ENCODE measurements around the gene ANGPTL7. TPM values are rescaled to one million over a fixed set of nuclear protein-coding genes. Genes with fewer than 3 reads are reported as not detected.

ANGPTL7 gene
- total RNA-seq, 1 donor from 2014 or later = not detected

DNA sequence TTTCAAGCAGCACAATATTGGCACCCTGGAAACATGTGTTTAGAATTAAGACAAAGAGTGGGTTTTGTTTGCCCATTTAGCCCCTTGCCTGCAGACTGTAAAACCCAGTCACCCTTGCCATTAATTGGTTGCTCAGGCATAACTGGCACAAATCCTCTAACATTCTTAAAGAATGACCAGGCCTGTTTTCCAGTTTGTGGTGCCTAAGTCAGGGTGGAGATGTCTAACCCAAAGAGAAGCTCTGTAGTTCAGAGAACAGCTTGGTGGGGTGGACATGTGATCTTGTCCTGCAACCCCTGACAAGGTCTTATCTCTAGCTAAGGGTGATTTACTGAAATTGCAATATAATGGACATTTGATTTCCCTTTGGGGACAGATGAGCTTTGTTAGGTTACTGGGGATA lies 8.8 kb upstream of the ANGPTL7 start:
- no peaks in the 10 kb centered on the region for H3K9me3 Mint-ChIP-seq
- peaks cover 20% of the 10 kb centered on the region for H3K36me3 Mint-ChIP-seq
- H3K27ac Mint-ChIP-seq = no peak overlapping the region
- peaks cover 8% of the 10 kb centered on the region for H3K4me1 Mint-ChIP-seq
- no peak overlapping the region for H3K4me3 Mint-ChIP-seq
- TF ChIP-seq, protein P1, sequence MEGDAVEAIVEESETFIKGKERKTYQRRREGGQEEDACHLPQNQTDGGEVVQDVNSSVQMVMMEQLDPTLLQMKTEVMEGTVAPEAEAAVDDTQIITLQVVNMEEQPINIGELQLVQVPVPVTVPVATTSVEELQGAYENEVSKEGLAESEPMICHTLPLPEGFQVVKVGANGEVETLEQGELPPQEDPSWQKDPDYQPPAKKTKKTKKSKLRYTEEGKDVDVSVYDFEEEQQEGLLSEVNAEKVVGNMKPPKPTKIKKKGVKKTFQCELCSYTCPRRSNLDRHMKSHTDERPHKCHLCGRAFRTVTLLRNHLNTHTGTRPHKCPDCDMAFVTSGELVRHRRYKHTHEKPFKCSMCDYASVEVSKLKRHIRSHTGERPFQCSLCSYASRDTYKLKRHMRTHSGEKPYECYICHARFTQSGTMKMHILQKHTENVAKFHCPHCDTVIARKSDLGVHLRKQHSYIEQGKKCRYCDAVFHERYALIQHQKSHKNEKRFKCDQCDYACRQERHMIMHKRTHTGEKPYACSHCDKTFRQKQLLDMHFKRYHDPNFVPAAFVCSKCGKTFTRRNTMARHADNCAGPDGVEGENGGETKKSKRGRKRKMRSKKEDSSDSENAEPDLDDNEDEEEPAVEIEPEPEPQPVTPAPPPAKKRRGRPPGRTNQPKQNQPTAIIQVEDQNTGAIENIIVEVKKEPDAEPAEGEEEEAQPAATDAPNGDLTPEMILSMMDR (IDR thresholded peaks at IDR 0.05; ENCODE audit: unreplicated experiment) = no peak
- H3K27me3 Mint-ChIP-seq (ENCODE audit: low read depth) = no peaks in the 10 kb centered on the region
- no peak for DNase-seq (ENCODE audit: low spot score in 2 of 2, unreplicated experiment in 2 of 2)

DNA sequence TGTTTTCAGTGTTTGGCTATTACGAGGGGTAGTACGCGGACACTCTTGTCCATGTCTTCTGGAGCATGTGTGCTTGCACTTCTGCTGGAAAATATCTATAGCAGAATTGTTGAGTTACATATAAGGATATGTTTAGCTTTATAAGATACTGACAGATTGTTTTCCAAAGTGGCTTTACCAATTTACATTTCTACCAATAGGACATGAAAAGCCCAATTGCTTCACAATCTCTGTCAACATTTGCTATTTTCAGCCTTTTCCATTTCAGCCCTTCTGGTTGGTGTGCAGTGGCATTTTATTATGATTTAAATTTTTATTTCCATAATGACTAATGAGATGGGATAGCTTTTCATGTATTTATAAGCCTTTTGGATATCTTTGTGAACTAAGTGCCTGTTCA lies 6.3 kb upstream of the ANGPTL7 start:
- Mint-ChIP-seq H3K9me3 (no peaks in the 10 kb centered on the region), H3K4me1 (peaks cover 8% of the 10 kb centered on the region), H3K36me3 (peaks cover 19% of the 10 kb centered on the region), H3K27me3 (ENCODE audit: low read depth) (no peaks in the 10 kb centered on the region), H3K27ac (no peak overlapping the region), H3K4me3 (no peak overlapping the region)
- no peak for DNase-seq (ENCODE audit: low spot score in 2 of 2, unreplicated experiment in 2 of 2)
- TF ChIP-seq, protein P1 (IDR thresholded peaks at IDR 0.05; ENCODE audit: unreplicated experiment) = no peak

DNA sequence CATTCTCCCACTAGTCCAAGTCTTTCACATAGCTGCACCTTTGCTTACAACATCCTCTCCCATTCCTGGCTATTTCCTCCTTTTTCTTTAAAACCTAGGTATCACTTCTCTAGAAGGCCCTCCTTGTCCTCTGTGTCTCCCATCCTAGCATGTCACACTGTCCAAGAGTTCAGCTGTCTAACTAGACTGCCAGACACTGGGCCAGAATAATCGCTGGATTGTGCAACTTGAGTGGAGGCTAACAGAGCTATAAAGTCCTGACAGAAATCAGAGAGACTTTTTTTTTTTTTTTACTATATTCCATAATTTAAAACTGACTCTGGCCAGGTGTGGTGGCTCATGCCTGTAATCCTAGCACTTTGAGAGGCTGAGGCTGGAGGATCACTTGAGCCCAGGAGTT lies 4.2 kb upstream of the ANGPTL7 start:
- TF ChIP-seq, protein P1 (IDR thresholded peaks at IDR 0.05; ENCODE audit: unreplicated experiment) = no peak
- Mint-ChIP-seq H3K9me3 (no peaks in the 10 kb centered on the region), H3K27ac (no peak overlapping the region), H3K4me3 (no peak overlapping the region), H3K36me3 (peaks cover 19% of the 10 kb centered on the region), H3K4me1 (no peaks in the 10 kb centered on the region), H3K27me3 (ENCODE audit: low read depth) (no peaks in the 10 kb centered on the region)
- no peak for DNase-seq (ENCODE audit: low spot score in 2 of 2, unreplicated experiment in 2 of 2)

DNA sequence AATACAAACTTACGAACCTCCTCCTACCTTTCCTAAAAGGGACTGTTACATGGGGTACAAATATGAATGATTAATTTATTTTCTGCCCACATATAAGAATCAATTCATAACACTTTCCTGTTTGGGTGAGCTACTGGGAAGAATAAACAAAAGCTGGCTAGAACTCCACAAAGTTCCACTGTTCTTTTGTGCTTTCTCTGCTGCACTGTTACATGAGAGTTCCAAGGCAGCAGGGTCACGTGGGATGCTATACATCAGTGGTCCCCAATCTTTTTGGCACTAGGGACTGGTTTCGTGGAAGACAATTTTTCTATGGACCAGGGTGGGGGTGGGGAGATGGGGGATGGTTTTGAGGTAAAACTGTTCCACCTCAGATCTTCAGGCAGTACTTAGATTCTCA lies 2.2 kb upstream of the ANGPTL7 start:
- Mint-ChIP-seq H3K36me3 (peaks cover 22% of the 10 kb centered on the region), H3K4me3 (no peak overlapping the region), H3K4me1 (no peaks in the 10 kb centered on the region), H3K9me3 (no peaks in the 10 kb centered on the region), H3K27ac (no peak overlapping the region), H3K27me3 (ENCODE audit: low read depth) (no peaks in the 10 kb centered on the region)
- DNase-seq (ENCODE audit: low spot score in 2 of 2, unreplicated experiment in 2 of 2) = no peak
- TF ChIP-seq, protein P1 (IDR thresholded peaks at IDR 0.05; ENCODE audit: unreplicated experiment) = no peak

DNA sequence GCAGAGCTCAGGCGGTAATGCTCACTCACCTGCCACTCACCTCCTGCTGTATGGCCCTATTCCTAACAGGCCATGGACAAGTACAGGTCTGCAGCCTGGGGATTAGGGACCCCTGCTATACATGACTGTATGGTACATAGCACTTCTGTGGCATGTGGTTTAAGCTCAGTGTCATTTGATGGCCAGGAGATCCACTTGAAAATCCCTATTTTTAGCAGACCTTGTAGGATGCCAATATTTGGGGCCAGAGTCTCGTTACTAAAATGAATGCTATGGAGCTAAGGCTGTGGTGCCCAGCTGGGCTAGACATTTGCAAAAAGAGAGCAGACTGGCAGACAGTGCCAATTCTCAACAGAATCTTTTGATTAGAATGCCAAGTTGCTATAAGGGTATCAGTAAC lies 1.7 kb upstream of the ANGPTL7 start:
- TF ChIP-seq, protein P1 (IDR thresholded peaks at IDR 0.05; ENCODE audit: unreplicated experiment) = no peak
- Mint-ChIP-seq H3K36me3 (peaks cover 22% of the 10 kb centered on the region), H3K9me3 (no peaks in the 10 kb centered on the region), H3K27me3 (ENCODE audit: low read depth) (no peaks in the 10 kb centered on the region), H3K27ac (no peak overlapping the region), H3K4me1 (no peaks in the 10 kb centered on the region), H3K4me3 (no peak overlapping the region)
- DNase-seq (ENCODE audit: low spot score in 2 of 2, unreplicated experiment in 2 of 2) = no peak

DNA sequence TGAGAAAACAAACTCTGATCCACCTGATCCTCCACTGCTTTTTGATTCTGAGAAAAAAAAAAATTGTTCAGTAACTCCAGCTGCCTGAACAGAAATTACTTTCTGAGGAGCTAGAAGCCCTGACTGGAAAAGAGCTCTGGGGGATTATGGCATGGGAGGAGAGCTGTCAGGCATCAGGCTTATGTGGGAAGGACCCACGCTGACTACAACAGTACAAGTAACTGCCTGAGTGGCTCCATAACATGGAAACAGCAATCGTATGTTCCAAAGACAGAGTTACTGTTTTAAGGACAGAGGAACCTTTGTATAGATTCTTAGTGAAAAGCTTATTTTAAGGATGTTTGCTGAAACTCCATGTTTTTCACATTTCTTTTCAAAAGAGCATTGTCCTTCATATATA lies 1.2 kb upstream of the ANGPTL7 start:
- TF ChIP-seq, protein P1 (IDR thresholded peaks at IDR 0.05; ENCODE audit: unreplicated experiment) = no peak
- Mint-ChIP-seq H3K4me1 (no peaks in the 10 kb centered on the region), H3K36me3 (peaks cover 22% of the 10 kb centered on the region), H3K4me3 (no peak overlapping the region), H3K27me3 (ENCODE audit: low read depth) (no peaks in the 10 kb centered on the region), H3K27ac (no peak overlapping the region), H3K9me3 (no peaks in the 10 kb centered on the region)
- DNase-seq (ENCODE audit: low spot score in 2 of 2, unreplicated experiment in 2 of 2) = no peak

All from mesothelial cell of epicardium (in vitro differentiated cells).